Measurements from ENCODE around the gene HDAC4.

DNA sequence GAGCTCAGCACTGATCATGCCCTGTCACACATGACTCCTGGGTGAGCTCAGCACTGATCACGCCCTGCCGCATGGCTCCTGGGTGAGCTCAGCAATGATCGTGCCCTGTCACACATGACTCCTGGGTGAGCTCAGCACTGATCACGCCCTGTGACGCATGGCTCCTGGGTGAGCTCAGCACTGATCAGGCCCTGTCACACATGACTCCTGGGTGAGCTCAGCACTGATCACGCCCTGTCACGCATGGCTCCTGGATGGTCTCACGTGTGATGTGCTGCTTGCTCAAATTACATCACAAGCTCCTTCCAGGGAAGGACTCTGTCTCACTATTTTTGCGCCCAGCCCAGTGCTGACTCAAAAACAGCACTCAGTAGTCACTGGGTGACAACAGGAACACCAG, 258.0 kb downstream of the HDAC4 start:
- TF ChIP-seq YY1 (IDR thresholded peaks at IDR 0.05; ENCODE audit: insufficient read depth, insufficient read length) (no peak), ZNF274 (IDR thresholded peaks at IDR 0.05; ENCODE audit: low read depth, low read length) (no peak), SUZ12 (IDR thresholded peaks at IDR 0.05; ENCODE audit: extremely low read depth, insufficient read depth, insufficient read length) (no peak)
